WTC11 (cell line): ENCODE results near the gene CPEB3. TPM values are rescaled to one million over a fixed set of nuclear protein-coding genes. Genes with fewer than 3 reads are reported as not detected.

ENCODE experiments used
- AR ChIP-seq: fragments of 250-450 bp; sonication (Bioruptor Pico); IDR thresholded peaks from 2 replicates; pipeline ENCODE4 v1.9.0; 2021; ENCODE audit warnings: mild to moderate bottlenecking
- ATF1 ChIP-seq: sonication (generic); formaldehyde crosslinking; IDR thresholded peaks from 2 replicates; pipeline ENCODE4 v1.8.1; 2023; ENCODE audit warnings: mild to moderate bottlenecking, moderate library complexity, missing genetic modification reagents
- ATF3 ChIP-seq: sonication (generic); formaldehyde crosslinking; conservative IDR thresholded peaks from 2 replicates; pipeline ENCODE4 v1.8.1; 2022; ENCODE audit warnings: mild to moderate bottlenecking, missing genetic modification reagents
- ATF6 ChIP-seq: sonication (generic); formaldehyde crosslinking; IDR thresholded peaks from 2 replicates; pipeline ENCODE4 v1.8.1; 2023; ENCODE audit warnings: mild to moderate bottlenecking, missing genetic modification reagents
- E2F4 ChIP-seq: sonication (generic); formaldehyde crosslinking; IDR thresholded peaks from 2 replicates; pipeline ENCODE4 v1.8.1; 2022; ENCODE audit warnings: low read depth, mild to moderate bottlenecking, moderate library complexity, missing genetic modification reagents, borderline replicate concordance
- E2F5 ChIP-seq: sonication (generic); formaldehyde crosslinking; IDR thresholded peaks from 2 replicates; pipeline ENCODE4 v1.8.1; 2022; ENCODE audit warnings: mild to moderate bottlenecking, moderate library complexity, missing genetic modification reagents
- ELF4 ChIP-seq: sonication (generic); formaldehyde crosslinking; IDR thresholded peaks from 2 replicates; pipeline ENCODE4 v1.8.1; 2022; ENCODE audit warnings: low read depth, mild to moderate bottlenecking, moderate library complexity, missing genetic modification reagents
- ESRRA ChIP-seq: sonication (generic); formaldehyde crosslinking; IDR thresholded peaks from 2 replicates; pipeline ENCODE4 v1.8.1; 2022; ENCODE audit warnings: mild to moderate bottlenecking, missing genetic modification reagents, borderline replicate concordance
- ETV6 ChIP-seq: sonication (generic); formaldehyde crosslinking; IDR thresholded peaks from 2 replicates; pipeline ENCODE4 v1.8.1; 2022; ENCODE audit warnings: mild to moderate bottlenecking, missing genetic modification reagents
- JAZF1 ChIP-seq: fragments of 250-450 bp; sonication (Bioruptor Pico); IDR thresholded peaks from 2 replicates; pipeline ENCODE4 v1.9.0; 2021; ENCODE audit warnings: moderate library complexity, mild to moderate bottlenecking, inconsistent platforms
- JUN ChIP-seq: sonication (generic); formaldehyde crosslinking; IDR thresholded peaks from 2 replicates; pipeline ENCODE4 v1.8.0; 2023; ENCODE audit warnings: mild to moderate bottlenecking, missing genetic modification reagents
- KAT7 ChIP-seq: sonication (generic); formaldehyde crosslinking; IDR thresholded peaks from 2 replicates; pipeline ENCODE4 v1.8.1; 2023; ENCODE audit warnings: missing genetic modification reagents, mild to moderate bottlenecking, borderline replicate concordance
- MXD4 ChIP-seq: fragments of 250-450 bp; sonication (Bioruptor Pico); IDR thresholded peaks from 2 replicates; pipeline ENCODE4 v1.8.0; 2021; ENCODE audit warnings: mild to moderate bottlenecking, moderate library complexity, borderline replicate concordance
- NR2C2 ChIP-seq: sonication (generic); formaldehyde crosslinking; IDR thresholded peaks from 2 replicates; pipeline ENCODE4 v1.8.0; 2022; ENCODE audit warnings: mild to moderate bottlenecking, missing genetic modification reagents
- PRRX2 ChIP-seq: fragments of 250-450 bp; sonication (Bioruptor Pico); IDR thresholded peaks from 2 replicates; pipeline ENCODE4 v1.8.0; 2021; ENCODE audit warnings: mild to moderate bottlenecking
- SMAD3 ChIP-seq: sonication (generic); formaldehyde crosslinking; IDR thresholded peaks from 2 replicates; pipeline ENCODE4 v1.8.0; 2022; ENCODE audit warnings: missing genetic modification reagents, mild to moderate bottlenecking, borderline replicate concordance
- SMAD4 ChIP-seq: sonication (generic); formaldehyde crosslinking; IDR thresholded peaks from 2 replicates; pipeline ENCODE4 v1.8.0; 2022; ENCODE audit warnings: mild to moderate bottlenecking, missing genetic modification reagents
- TEAD1 ChIP-seq: sonication (generic); formaldehyde crosslinking; IDR thresholded peaks from 2 replicates; pipeline ENCODE4 v1.8.0; 2022; ENCODE audit warnings: mild to moderate bottlenecking, missing genetic modification reagents
- TP53 ChIP-seq: sonication (generic); formaldehyde crosslinking; IDR thresholded peaks from 2 replicates; pipeline ENCODE4 v1.8.1; 2023; ENCODE audit warnings: mild to moderate bottlenecking, missing genetic modification reagents
- total RNA-seq: library from RNA; stranded (reverse); gene quantifications from 3 replicates; pipeline ENCODE4 v1.2.3, GENCODE V29; 2021
- TF ChIP-seq, protein P1 (sequence below): sonication (generic); formaldehyde crosslinking; IDR thresholded peaks from 2 replicates; pipeline ENCODE4 v1.8.0; 2023; ENCODE audit warnings: mild to moderate bottlenecking, missing genetic modification reagents
- TF ChIP-seq, protein P2 (sequence below): fragments of 200-600 bp; IDR thresholded peaks from 2 replicates; pipeline ENCODE4 v1.8.0; 2022; ENCODE audit warnings: antibody characterized with exemption
- TF ChIP-seq, protein P3 (sequence below): sonication (generic); formaldehyde crosslinking; IDR thresholded peaks from 2 replicates; pipeline ENCODE4 v1.8.1; 2023; ENCODE audit warnings: mild to moderate bottlenecking, missing genetic modification reagents, moderate library complexity
- TF ChIP-seq, protein P4 (sequence below): sonication (generic); formaldehyde crosslinking; IDR thresholded peaks from 2 replicates; pipeline ENCODE4 v1.8.1; 2022; ENCODE audit warnings: mild to moderate bottlenecking, missing genetic modification reagents, moderate library complexity, borderline replicate concordance

Gene CPEB3
- total RNA-seq, 1 experiment from 2014 or later, result 2.4 TPM

- TF ChIP-seq MXD4 (CRISPR knock-in tag), result no peak
- no peak for TF ChIP-seq ATF1 (CRISPR knock-in tag)
- TF ChIP-seq TEAD1 (CRISPR knock-in tag), result no peak
- no peak for TF ChIP-seq SMAD4 (CRISPR knock-in tag)
- TF ChIP-seq JAZF1 (CRISPR knock-in tag), result no peak
- TF ChIP-seq PRRX2, result no peak
- TF ChIP-seq, protein P1, sequence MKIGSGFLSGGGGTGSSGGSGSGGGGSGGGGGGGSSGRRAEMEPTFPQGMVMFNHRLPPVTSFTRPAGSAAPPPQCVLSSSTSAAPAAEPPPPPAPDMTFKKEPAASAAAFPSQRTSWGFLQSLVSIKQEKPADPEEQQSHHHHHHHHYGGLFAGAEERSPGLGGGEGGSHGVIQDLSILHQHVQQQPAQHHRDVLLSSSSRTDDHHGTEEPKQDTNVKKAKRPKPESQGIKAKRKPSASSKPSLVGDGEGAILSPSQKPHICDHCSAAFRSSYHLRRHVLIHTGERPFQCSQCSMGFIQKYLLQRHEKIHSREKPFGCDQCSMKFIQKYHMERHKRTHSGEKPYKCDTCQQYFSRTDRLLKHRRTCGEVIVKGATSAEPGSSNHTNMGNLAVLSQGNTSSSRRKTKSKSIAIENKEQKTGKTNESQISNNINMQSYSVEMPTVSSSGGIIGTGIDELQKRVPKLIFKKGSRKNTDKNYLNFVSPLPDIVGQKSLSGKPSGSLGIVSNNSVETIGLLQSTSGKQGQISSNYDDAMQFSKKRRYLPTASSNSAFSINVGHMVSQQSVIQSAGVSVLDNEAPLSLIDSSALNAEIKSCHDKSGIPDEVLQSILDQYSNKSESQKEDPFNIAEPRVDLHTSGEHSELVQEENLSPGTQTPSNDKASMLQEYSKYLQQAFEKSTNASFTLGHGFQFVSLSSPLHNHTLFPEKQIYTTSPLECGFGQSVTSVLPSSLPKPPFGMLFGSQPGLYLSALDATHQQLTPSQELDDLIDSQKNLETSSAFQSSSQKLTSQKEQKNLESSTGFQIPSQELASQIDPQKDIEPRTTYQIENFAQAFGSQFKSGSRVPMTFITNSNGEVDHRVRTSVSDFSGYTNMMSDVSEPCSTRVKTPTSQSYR, result no peak
- no peak for TF ChIP-seq E2F4 (CRISPR knock-in tag)
- 0 out of 2 replicates have a peak, but pooled peaks have one; percentile 34 for TF ChIP-seq ESRRA (CRISPR knock-in tag)
- TF ChIP-seq AR (CRISPR knock-in tag), result no peak
- TF ChIP-seq, protein P2, sequence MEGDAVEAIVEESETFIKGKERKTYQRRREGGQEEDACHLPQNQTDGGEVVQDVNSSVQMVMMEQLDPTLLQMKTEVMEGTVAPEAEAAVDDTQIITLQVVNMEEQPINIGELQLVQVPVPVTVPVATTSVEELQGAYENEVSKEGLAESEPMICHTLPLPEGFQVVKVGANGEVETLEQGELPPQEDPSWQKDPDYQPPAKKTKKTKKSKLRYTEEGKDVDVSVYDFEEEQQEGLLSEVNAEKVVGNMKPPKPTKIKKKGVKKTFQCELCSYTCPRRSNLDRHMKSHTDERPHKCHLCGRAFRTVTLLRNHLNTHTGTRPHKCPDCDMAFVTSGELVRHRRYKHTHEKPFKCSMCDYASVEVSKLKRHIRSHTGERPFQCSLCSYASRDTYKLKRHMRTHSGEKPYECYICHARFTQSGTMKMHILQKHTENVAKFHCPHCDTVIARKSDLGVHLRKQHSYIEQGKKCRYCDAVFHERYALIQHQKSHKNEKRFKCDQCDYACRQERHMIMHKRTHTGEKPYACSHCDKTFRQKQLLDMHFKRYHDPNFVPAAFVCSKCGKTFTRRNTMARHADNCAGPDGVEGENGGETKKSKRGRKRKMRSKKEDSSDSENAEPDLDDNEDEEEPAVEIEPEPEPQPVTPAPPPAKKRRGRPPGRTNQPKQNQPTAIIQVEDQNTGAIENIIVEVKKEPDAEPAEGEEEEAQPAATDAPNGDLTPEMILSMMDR, result no peak
- no peak for TF ChIP-seq NR2C2 (CRISPR knock-in tag)
- TF ChIP-seq, protein P3, sequence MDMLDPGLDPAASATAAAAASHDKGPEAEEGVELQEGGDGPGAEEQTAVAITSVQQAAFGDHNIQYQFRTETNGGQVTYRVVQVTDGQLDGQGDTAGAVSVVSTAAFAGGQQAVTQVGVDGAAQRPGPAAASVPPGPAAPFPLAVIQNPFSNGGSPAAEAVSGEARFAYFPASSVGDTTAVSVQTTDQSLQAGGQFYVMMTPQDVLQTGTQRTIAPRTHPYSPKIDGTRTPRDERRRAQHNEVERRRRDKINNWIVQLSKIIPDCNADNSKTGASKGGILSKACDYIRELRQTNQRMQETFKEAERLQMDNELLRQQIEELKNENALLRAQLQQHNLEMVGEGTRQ (CRISPR knock-in tag), result no peak; the same call in 1 of the 2 replicates
- no peak for TF ChIP-seq E2F5
- TF ChIP-seq, protein P4, sequence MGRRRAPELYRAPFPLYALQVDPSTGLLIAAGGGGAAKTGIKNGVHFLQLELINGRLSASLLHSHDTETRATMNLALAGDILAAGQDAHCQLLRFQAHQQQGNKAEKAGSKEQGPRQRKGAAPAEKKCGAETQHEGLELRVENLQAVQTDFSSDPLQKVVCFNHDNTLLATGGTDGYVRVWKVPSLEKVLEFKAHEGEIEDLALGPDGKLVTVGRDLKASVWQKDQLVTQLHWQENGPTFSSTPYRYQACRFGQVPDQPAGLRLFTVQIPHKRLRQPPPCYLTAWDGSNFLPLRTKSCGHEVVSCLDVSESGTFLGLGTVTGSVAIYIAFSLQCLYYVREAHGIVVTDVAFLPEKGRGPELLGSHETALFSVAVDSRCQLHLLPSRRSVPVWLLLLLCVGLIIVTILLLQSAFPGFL (CRISPR knock-in tag), result no peak
- TF ChIP-seq SMAD3, result no peak; the same call in 1 of the 2 replicates
- TF ChIP-seq TP53 (CRISPR knock-in tag), result no peak; the same call in 1 of the 2 replicates
- 0 out of 2 replicates have a peak, but pooled peaks have one; percentile 33 for TF ChIP-seq ETV6 (CRISPR knock-in tag)
- TF ChIP-seq ELF4 (CRISPR knock-in tag), result no peak
- no peak for TF ChIP-seq ATF6 (CRISPR knock-in tag)
- TF ChIP-seq ATF3 (CRISPR knock-in tag), result no peak
- TF ChIP-seq KAT7, result 0 out of 2 replicates have a peak, but pooled peaks have one; percentile 36
- no peak for TF ChIP-seq JUN
Observed at GRCh38 chr10:92239600-92240288, 51.1 kb downstream of the CPEB3 start (continued).
